ENCODE data around the gene GATB.

DNA sequence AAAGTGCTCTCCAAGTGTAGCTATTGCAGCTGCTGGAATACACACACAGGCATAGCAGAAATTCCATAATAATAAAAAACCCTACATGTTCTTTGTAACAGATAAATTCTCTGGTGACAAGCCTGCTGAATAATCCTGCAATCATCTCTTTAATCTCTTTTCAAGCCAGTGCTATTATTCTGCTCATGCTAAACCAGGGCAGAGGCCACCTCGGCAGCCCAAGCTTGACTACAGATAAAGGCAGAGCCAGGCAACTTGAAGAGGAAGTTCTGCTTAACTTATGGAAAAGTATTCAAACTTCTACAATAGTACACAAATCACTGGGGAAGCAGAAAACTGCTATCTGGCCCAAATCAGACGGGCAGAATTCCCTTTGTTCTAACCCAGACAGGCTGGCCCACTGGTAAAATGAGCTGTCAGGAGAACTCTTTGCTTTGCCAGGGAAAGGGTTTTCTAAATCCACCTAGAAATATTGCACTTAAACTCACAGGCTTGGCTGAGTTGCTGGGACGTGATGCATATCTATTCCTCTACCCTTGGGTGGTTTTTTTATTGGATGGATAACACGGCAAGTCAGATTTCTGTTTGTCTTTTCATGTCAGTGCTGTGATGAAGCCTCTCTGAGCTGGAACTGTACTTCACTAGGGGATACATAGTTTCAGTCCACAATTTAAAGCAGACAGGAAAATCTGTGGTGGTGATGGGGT is 70.5 kb downstream of the GATB start:
- no peak for TF ChIP-seq SPI1 (IDR thresholded peaks at IDR 0.05; ENCODE audit: low read depth, low read length)
- TF ChIP-seq POLR2A (IDR thresholded peaks at IDR 0.05; ENCODE audit: low read depth, low read length) = no peak
- no peak for TF ChIP-seq POLR2AphosphoS5 (IDR thresholded peaks at IDR 0.05; ENCODE audit: low read depth, low read length)
